ENCODE measurements around the gene VASH1. TPM values are rescaled to one million over a fixed set of nuclear protein-coding genes. Genes with fewer than 3 reads are reported as not detected.

VASH1 gene
- polyA plus RNA-seq, 3 donors from 2014 or later = 1.6 to 2.9 TPM; not detected in 1

GRCh38 chr14:76779221-76780057 lies 18.2 kb downstream of the VASH1 start:
- H3K9me3 Mint-ChIP-seq = no peaks in the 10 kb centered on the region
- H3K27ac Mint-ChIP-seq = peak overlapping the region in 1 of 6 donors; percentile 64
- H3K4me3 Mint-ChIP-seq = no peak overlapping the region
- H3K27me3 Mint-ChIP-seq (ENCODE audit: low read depth in 3 of 3) = peaks cover 0 to 7% (median 3%) of the 10 kb centered on the region in 3 donors
- H3K4me1 Mint-ChIP-seq = peaks cover 4 to 5% of the 10 kb centered on the region in 2 donors
- DNase-seq = no peak
- peaks cover 0 to 8% (median 4%) of the 10 kb centered on the region in 3 donors for H3K36me3 Mint-ChIP-seq

DNA sequence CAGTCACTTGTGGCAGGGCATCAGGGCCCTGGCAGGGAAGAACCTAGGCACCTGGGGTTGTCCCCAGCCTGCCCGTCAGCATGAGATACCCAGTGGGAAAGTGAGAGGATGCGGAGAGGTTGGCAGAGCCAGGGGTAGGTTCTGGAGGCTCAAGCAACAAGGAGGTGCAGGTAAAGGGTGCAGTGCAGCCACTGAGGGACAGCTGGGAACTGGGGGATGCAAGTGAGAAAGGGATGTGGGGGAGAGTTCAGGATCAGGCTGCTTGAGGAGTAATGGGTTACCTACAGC lies 18.7 kb downstream of the VASH1 start:
- H3K4me3 Mint-ChIP-seq = no peak overlapping the region
- peaks cover 3 to 5% (median 4%) of the 10 kb centered on the region in 3 donors for H3K36me3 Mint-ChIP-seq
- peak overlapping the region in 2 of 6 donors; percentile 7 to 64 for H3K27ac Mint-ChIP-seq
- H3K4me1 Mint-ChIP-seq = peaks cover 5 to 8% of the 10 kb centered on the region in 2 donors
- peaks cover 0 to 6% (median 0%) of the 10 kb centered on the region in 3 donors for H3K27me3 Mint-ChIP-seq (ENCODE audit: low read depth in 3 of 3)
- no peaks in the 10 kb centered on the region for H3K9me3 Mint-ChIP-seq
- no peak for DNase-seq

GRCh38 chr14:76780360-76780759 lies 19.1 kb downstream of the VASH1 start:
- peaks cover 0 to 5% (median 0%) of the 10 kb centered on the region in 3 donors for H3K27me3 Mint-ChIP-seq (ENCODE audit: low read depth in 3 of 3)
- H3K36me3 Mint-ChIP-seq = peaks cover 4 to 5% (median 4%) of the 10 kb centered on the region in 3 donors
- H3K27ac Mint-ChIP-seq = peak overlapping the region in 2 of 6 donors; percentile 7 to 64
- no peak overlapping the region for H3K4me3 Mint-ChIP-seq
- H3K4me1 Mint-ChIP-seq = peaks cover 5 to 8% of the 10 kb centered on the region in 2 donors
- no peak for DNase-seq
- H3K9me3 Mint-ChIP-seq = no peaks in the 10 kb centered on the region

DNA sequence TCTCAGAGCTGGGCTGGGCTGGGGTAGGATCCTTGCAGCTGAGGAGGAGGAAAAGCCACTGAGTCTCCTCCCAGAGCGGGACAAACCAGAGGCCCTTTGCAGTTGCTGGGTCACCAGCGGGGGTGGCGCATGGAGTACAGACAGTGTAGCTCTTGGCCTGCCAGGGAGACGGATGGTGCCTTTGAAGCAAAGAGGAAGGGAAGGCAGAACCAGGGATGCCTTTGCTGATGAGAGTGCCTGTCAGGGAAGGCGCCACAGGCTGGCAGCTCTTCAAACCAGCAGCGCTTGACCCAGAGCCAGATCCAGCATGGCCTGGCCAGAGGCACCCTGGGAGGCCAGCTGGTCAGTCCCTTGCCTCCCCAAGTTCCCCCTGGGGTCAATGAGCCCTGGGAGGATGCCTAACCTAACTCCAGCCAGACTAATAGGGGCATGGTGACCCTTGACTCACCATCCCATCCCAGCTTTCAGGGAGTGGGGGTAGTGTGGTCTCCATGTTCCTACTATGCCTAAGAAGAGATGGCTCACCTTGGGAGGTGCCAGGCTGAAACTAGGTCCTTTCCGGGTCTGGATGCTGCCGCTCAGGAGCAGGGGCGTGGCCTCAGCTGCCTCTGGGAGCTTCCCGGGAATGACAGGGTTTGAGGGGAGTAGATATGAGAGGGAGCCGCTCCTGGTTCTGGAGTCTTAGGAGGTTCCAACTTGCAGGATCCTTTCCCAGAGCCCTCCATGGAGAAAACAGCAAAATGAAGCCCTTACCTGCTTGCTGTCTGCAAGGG lies 19.8 kb downstream of the VASH1 start:
- Mint-ChIP-seq H3K27ac (peak overlapping the region in 1 of 6 donors; percentile 12), H3K4me3 (no peak overlapping the region), H3K36me3 (peaks cover 4 to 5% (median 4%) of the 10 kb centered on the region in 3 donors), H3K27me3 (ENCODE audit: low read depth in 3 of 3) (peaks cover 0 to 5% (median 0%) of the 10 kb centered on the region in 3 donors), H3K4me1 (peaks cover 5 to 8% of the 10 kb centered on the region in 2 donors), H3K9me3 (no peaks in the 10 kb centered on the region)
- DNase-seq = no peak

GRCh38 chr14:76781648-76782051 lies 20.4 kb downstream of the VASH1 start:
- H3K27me3 Mint-ChIP-seq (ENCODE audit: low read depth in 3 of 3) = peaks cover 0 to 5% (median 2%) of the 10 kb centered on the region in 3 donors
- H3K36me3 Mint-ChIP-seq = peaks cover 4 to 9% (median 8%) of the 10 kb centered on the region in 3 donors
- peaks cover 5 to 8% of the 10 kb centered on the region in 2 donors for H3K4me1 Mint-ChIP-seq
- no peaks in the 10 kb centered on the region for H3K9me3 Mint-ChIP-seq
- no peak overlapping the region for H3K4me3 Mint-ChIP-seq
- no peak for DNase-seq
- no peak overlapping the region for H3K27ac Mint-ChIP-seq

GRCh38 chr14:76782115-76782884 lies 21.0 kb downstream of the VASH1 start:
- H3K27me3 Mint-ChIP-seq (ENCODE audit: low read depth in 3 of 3) = peaks cover 0 to 7% (median 2%) of the 10 kb centered on the region in 3 donors
- no peak overlapping the region for H3K4me3 Mint-ChIP-seq
- H3K36me3 Mint-ChIP-seq = peaks cover 10 to 12% (median 11%) of the 10 kb centered on the region in 3 donors
- H3K4me1 Mint-ChIP-seq = peaks cover 5 to 8% of the 10 kb centered on the region in 2 donors
- DNase-seq = no peak
- peak overlapping the region; percentile 19 to 83 (median 74) for H3K27ac Mint-ChIP-seq
- no peaks in the 10 kb centered on the region for H3K9me3 Mint-ChIP-seq

GRCh38 chr14:76782885-76783566 lies 21.8 kb downstream of the VASH1 start:
- Mint-ChIP-seq H3K4me1 (peaks cover 5 to 8% of the 10 kb centered on the region in 2 donors), H3K4me3 (peak overlapping the region in 1 of 5 donors; percentile 19), H3K9me3 (no peaks in the 10 kb centered on the region), H3K27ac (peak overlapping the region; percentile 65 to 83 (median 78)), H3K27me3 (ENCODE audit: low read depth in 3 of 3) (peaks cover 0 to 7% (median 2%) of the 10 kb centered on the region in 3 donors), H3K36me3 (peaks cover 10 to 19% (median 11%) of the 10 kb centered on the region in 3 donors)
- DNase-seq = no peak

DNA sequence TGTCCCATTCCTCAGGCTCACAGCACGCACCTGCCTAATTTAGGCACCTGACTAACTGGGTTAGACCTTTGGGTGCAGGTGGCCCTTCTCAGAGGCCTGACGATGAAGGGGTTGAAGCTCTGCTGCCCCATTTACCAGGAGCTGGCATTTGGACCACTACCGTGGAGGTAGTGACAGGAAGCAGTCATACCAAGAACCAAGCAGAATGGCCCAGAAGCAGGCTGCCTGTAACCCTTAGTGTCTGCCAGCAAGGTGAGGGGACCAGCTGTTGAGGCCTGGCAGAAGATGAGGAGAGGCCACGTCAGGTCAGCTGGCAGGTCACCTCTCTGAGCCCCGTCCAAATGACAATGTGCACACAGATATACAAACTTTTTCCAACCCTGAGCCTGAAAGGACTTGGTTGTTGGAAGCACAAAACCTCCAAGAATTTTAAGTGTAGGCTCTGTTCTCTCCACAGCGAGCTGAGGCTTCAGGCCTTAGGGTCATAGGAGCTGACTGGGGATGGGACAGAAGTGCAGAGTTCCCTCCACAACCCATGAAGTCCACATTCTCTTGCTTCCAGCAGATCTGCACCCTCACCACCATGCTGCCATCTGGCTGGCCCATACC lies 23.1 kb downstream of the VASH1 start:
- Mint-ChIP-seq H3K9me3 (no peaks in the 10 kb centered on the region), H3K4me1 (peaks cover 5 to 8% of the 10 kb centered on the region in 2 donors), H3K36me3 (peaks cover 14 to 29% (median 14%) of the 10 kb centered on the region in 3 donors), H3K4me3 (no peak overlapping the region), H3K27ac (peak overlapping the region in 2 of 6 donors; percentile 55 to 69), H3K27me3 (ENCODE audit: low read depth in 3 of 3) (peaks cover 0 to 7% (median 2%) of the 10 kb centered on the region in 3 donors)
- no peak for DNase-seq

DNA sequence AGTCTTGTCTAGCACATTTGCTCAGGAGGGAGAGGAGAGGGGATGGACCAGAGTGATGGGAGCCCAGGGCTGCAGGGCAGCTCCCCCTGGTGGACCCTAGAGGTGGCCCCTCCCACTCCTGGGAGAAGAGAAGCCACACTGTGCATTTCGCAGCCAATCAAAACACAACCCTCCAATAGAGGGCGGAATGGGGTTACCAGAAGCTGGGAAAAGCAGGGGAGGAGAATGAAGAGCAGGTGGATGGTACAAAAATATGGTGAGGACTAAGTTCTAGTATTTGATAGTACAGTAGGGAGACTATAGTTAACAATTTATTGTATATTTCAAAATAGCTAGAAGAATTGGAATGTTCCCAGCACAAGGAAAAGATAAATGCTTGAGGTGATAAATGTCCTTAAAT lies 23.6 kb downstream of the VASH1 start:
- H3K9me3 Mint-ChIP-seq = no peaks in the 10 kb centered on the region
- H3K4me1 Mint-ChIP-seq = peaks cover 5 to 8% of the 10 kb centered on the region in 2 donors
- H3K27me3 Mint-ChIP-seq (ENCODE audit: low read depth in 3 of 3) = peaks cover 0 to 7% (median 2%) of the 10 kb centered on the region in 3 donors
- peak; percentile 27 to 55 (median 52) for DNase-seq
- no peak overlapping the region for H3K4me3 Mint-ChIP-seq
- peak overlapping the region in 3 of 6 donors; percentile 6 to 69 (median 55) for H3K27ac Mint-ChIP-seq
- peaks cover 14 to 29% (median 14%) of the 10 kb centered on the region in 3 donors for H3K36me3 Mint-ChIP-seq

DNA sequence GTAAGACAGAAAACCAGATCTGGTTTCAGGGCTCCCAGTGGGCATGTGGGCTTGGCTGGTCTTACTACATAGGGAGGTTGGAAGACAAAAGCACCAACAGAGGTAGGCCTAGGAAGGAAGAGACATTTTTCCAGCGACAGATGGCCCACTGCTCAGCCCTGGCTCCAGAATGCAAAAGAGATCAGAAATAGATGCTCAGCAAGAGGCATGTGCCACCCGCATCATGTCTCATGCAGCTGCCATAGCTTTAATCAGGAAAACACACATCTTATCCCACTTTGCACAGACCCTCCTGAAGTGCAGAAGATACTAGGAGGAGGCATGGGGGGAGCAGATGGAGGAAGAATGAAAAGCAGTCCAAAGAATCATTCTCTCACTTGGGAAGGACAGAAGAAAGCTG lies 25.3 kb downstream of the VASH1 start:
- H3K36me3 Mint-ChIP-seq = peaks cover 14 to 31% (median 15%) of the 10 kb centered on the region in 3 donors
- peaks cover 0 to 7% (median 2%) of the 10 kb centered on the region in 3 donors for H3K27me3 Mint-ChIP-seq (ENCODE audit: low read depth in 3 of 3)
- peaks cover 5 to 8% of the 10 kb centered on the region in 2 donors for H3K4me1 Mint-ChIP-seq
- H3K9me3 Mint-ChIP-seq = no peaks in the 10 kb centered on the region
- H3K27ac Mint-ChIP-seq = no peak overlapping the region
- H3K4me3 Mint-ChIP-seq = no peak overlapping the region
- no peak for DNase-seq

DNA sequence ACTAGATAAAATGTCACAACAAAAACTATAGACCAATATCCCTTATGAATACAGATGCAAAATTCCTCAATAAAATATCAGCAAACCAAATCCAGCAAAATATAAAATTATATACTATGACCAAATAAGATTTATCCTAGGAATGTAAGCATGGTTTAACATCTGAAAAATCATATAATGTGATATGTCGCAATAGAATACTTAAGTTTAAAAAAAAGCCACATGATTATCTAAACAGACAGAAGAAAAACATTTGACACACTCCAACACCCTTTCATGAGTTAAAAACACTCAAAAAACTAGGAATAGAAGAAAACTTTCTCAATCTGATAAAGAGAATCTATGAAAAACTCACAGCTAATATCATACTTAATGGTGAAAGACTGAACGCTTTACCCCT lies 31.2 kb downstream of the VASH1 start:
- peaks cover 12 to 35% (median 14%) of the 10 kb centered on the region in 3 donors for H3K36me3 Mint-ChIP-seq

GRCh38 chr14:76793324-76793723 lies 32.1 kb downstream of the VASH1 start:
- Mint-ChIP-seq H3K27me3 (ENCODE audit: low read depth in 3 of 3) (no peaks in the 10 kb centered on the region), H3K4me3 (no peak overlapping the region), H3K9me3 (no peaks in the 10 kb centered on the region), H3K36me3 (peaks cover 16 to 35% (median 18%) of the 10 kb centered on the region in 3 donors), H3K4me1 (no peaks in the 10 kb centered on the region), H3K27ac (no peak overlapping the region)
- no peak for DNase-seq

More for the DNA sequence above, 31.2 kb downstream of the VASH1 start:
- Mint-ChIP-seq H3K4me3 (no peak overlapping the region), H3K27ac (no peak overlapping the region), H3K27me3 (ENCODE audit: low read depth in 3 of 3) (no peaks in the 10 kb centered on the region), H3K4me1 (no peaks in the 10 kb centered on the region), H3K9me3 (no peaks in the 10 kb centered on the region)
- DNase-seq = no peak

All from immature natural killer cell (primary cell).